Trophoblast cell (in vitro differentiated cells and primary cell): ENCODE results near the gene MTR.

Source experiments
- DNase-seq, 2 donors: peaks; one replicate each; pipeline ENCODE4 v3.0.0-alpha.2; 2016
- H2AFZ ChIP-seq: 2 replicates; pipeline ENCODE4 v1.6.1; 2013; ENCODE audit warnings: low read length, moderate library complexity, mild to moderate bottlenecking; ENCODE audit not compliant: insufficient read depth, poor library complexity
- H2AK5ac ChIP-seq: 2 replicates; pipeline ENCODE4 v1.6.1; 2013; ENCODE audit warnings: mild to moderate bottlenecking, low read length
- H2BK120ac ChIP-seq: 2 replicates; pipeline ENCODE4 v1.6.1; 2013; ENCODE audit warnings: low read length, mild to moderate bottlenecking, moderate library complexity; ENCODE audit not compliant: insufficient read depth, poor library complexity
- H2BK12ac ChIP-seq: 2 replicates; pipeline ENCODE4 v1.6.1; 2013; ENCODE audit warnings: mild to moderate bottlenecking, low read length, moderate library complexity
- H2BK5ac ChIP-seq: 2 replicates; pipeline ENCODE4 v1.6.1; 2013; ENCODE audit warnings: low read length, low read depth, moderate library complexity, mild to moderate bottlenecking; ENCODE audit not compliant: poor library complexity
- H3K14ac ChIP-seq: 2 replicates; pipeline ENCODE4 v1.6.1; 2013; ENCODE audit warnings: mild to moderate bottlenecking, low read length
- H3K18ac ChIP-seq: 2 replicates; pipeline ENCODE4 v1.6.1; 2013; ENCODE audit warnings: mild to moderate bottlenecking, low read length
- H3K23ac ChIP-seq: 2 replicates; pipeline ENCODE4 v1.6.1; 2013; ENCODE audit warnings: low read length
- H3K27ac ChIP-seq: 2 replicates; pipeline ENCODE4 v1.5.1; 2013; ENCODE audit warnings: low read depth, mild to moderate bottlenecking, inconsistent platforms, low read length, moderate library complexity
- H3K27me3 ChIP-seq: 2 replicates; pipeline ENCODE4 v1.6.1; 2013; ENCODE audit warnings: inconsistent platforms, mild to moderate bottlenecking, low read length, moderate library complexity; ENCODE audit not compliant: insufficient read depth
- H3K36me3 ChIP-seq, 2 experiments: 1 replicate in 1 of 2; 2 replicates in 1 of 2; pipeline ENCODE4 v1.6.1; 2013; ENCODE audit warnings: low read length in 2 of 2, mild to moderate bottlenecking in 2 of 2, moderate library complexity in 1 of 2; ENCODE audit not compliant: insufficient read depth in 2 of 2, control insufficient read depth in 1 of 2
- H3K4ac ChIP-seq: 2 replicates; pipeline ENCODE4 v1.6.1; 2013; ENCODE audit warnings: low read depth, mild to moderate bottlenecking, low read length, moderate library complexity
- H3K4me1 ChIP-seq, 2 experiments: 1 replicate in 1 of 2; 2 replicates in 1 of 2; pipeline ENCODE4 v1.6.1; 2013; ENCODE audit warnings: low read length in 2 of 2, mild to moderate bottlenecking in 2 of 2, moderate library complexity in 1 of 2; ENCODE audit not compliant: insufficient read depth in 2 of 2, control insufficient read depth in 1 of 2
- H3K4me2 ChIP-seq: 2 replicates; pipeline ENCODE4 v1.6.1; 2013; ENCODE audit warnings: inconsistent platforms, mild to moderate bottlenecking, low read length, moderate library complexity
- H3K4me3 ChIP-seq: 2 replicates; pipeline ENCODE4 v1.5.1; 2013; ENCODE audit warnings: mild to moderate bottlenecking, low read depth, low read length, inconsistent platforms
- H3K79me1 ChIP-seq: one replicate; pipeline ENCODE4 v1.6.1; 2013; ENCODE audit warnings: low read length
- H3K79me2 ChIP-seq: 2 replicates; pipeline ENCODE4 v1.6.1; 2013; ENCODE audit warnings: low read length, mild to moderate bottlenecking; ENCODE audit not compliant: control insufficient read depth, insufficient read depth, poor library complexity
- H3K9ac ChIP-seq: 2 replicates; pipeline ENCODE4 v1.6.1; 2013; ENCODE audit warnings: mild to moderate bottlenecking, low read length
- H3K9me3 ChIP-seq: 2 replicates; pipeline ENCODE4 v1.6.1; 2013; ENCODE audit warnings: low read depth, mild to moderate bottlenecking, control low read depth, inconsistent platforms, low read length; ENCODE audit not compliant: insufficient read depth
- H4K12ac ChIP-seq: 2 replicates; pipeline ENCODE4 v1.6.1; 2013; ENCODE audit warnings: low read depth, mild to moderate bottlenecking, low read length, moderate library complexity
- H4K8ac ChIP-seq: 2 replicates; pipeline ENCODE4 v1.6.1; 2013; ENCODE audit warnings: low read depth, mild to moderate bottlenecking, low read length, moderate library complexity
- H4K91ac ChIP-seq: one replicate; pipeline ENCODE4 v1.6.1; 2013; ENCODE audit warnings: low read depth, mild to moderate bottlenecking, low read length, moderate library complexity
- whole genome bisulfite sequencing: extraction: QIAGEN DNeasy Blood & Tissue Kit; methylation state at CpG from one replicate; pipeline ENCODE4 v1.1.7; 2013; ENCODE audit warnings: missing lambda C conversion rate; ENCODE audit not compliant: insufficient read length, insufficient coverage; ENCODE audit errors: extremely low coverage; 5-methylcytosine and 5-hydroxymethylcytosine counted together

The MTR gene

DNA sequence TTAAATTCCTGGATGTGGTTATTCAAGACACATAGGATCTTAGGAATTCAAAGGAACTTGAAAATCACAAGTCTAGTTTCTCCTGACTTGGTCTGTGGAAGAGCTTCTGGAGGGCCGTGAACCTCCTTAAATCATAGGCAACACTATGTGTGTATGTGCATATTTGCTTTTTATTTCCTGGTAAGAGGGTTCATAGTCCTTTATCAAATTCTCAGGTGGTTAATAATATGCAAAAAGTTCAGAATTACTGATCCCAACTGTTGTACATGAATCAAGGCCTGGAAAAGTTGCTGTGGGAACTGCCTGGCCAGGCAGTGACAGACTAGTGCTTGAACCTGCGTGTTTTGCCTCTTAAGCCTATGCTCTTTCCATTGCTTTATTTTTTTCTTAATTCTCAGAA lies 12.9 kb downstream of the MTR start:
- Histone ChIP-seq H4K8ac (no peak overlapping the region), H3K79me1 (no peaks in the 10 kb centered on the region), H2BK5ac (no peak overlapping the region), H3K4ac (no peak overlapping the region), H3K27ac (no peak overlapping the region), H3K4me2 (no peak overlapping the region), H3K9ac (no peak overlapping the region), H3K9me3 (no peaks in the 10 kb centered on the region), H2AK5ac (no peak overlapping the region), H3K27me3 (no peaks in the 10 kb centered on the region), H3K79me2 (no peaks in the 10 kb centered on the region), H3K4me1 (no peaks in the 10 kb centered on the region), H3K4me3 (no peak overlapping the region), H3K23ac (no peak overlapping the region), H3K14ac (no peak overlapping the region), H3K18ac (no peak overlapping the region), H4K91ac (no peak overlapping the region), H2BK12ac (no peak overlapping the region), H4K12ac (no peak overlapping the region), H2BK120ac (no peak overlapping the region), H3K36me3 (peaks cover 2 to 14% of the 10 kb centered on the region in 2 experiments), H2AFZ (no peak overlapping the region)
- no CpG with 5 or more reads among the region's 2 CpGs for WGBS
- DNase-seq, result no peak

- H3K36me3 ChIP-seq, result peaks cover 2 to 14% of the 10 kb centered on the region in 2 experiments
- no peak overlapping the region for H3K9ac ChIP-seq
- no peak overlapping the region for H2AFZ ChIP-seq
- H2BK12ac ChIP-seq, result no peak overlapping the region
- DNase-seq, result no peak
- no peak overlapping the region for H3K4me3 ChIP-seq
- no peak overlapping the region for H2AK5ac ChIP-seq
- H4K8ac ChIP-seq, result no peak overlapping the region
- no peak overlapping the region for H3K14ac ChIP-seq
- no peaks in the 10 kb centered on the region for H3K4me1 ChIP-seq
- no peak overlapping the region for H4K91ac ChIP-seq
- no peak overlapping the region for H2BK5ac ChIP-seq
- no peaks in the 10 kb centered on the region for H3K79me1 ChIP-seq
- WGBS, result no CpG with 5 or more reads among the region's 8 CpGs
- H3K4me2 ChIP-seq, result no peak overlapping the region
- H2BK120ac ChIP-seq, result no peak overlapping the region
- no peaks in the 10 kb centered on the region for H3K9me3 ChIP-seq
- no peaks in the 10 kb centered on the region for H3K27me3 ChIP-seq
- H4K12ac ChIP-seq, result no peak overlapping the region
- H3K23ac ChIP-seq, result no peak overlapping the region
- H3K27ac ChIP-seq, result no peak overlapping the region
- no peaks in the 10 kb centered on the region for H3K79me2 ChIP-seq
- no peak overlapping the region for H3K4ac ChIP-seq
- H3K18ac ChIP-seq, result no peak overlapping the region
Measured at GRCh38 chr1:236808564-236809130, 13.6 kb downstream of the MTR start.

GRCh38 chr1:236809148-236809547 lies 14.1 kb downstream of the MTR start:
- H4K8ac ChIP-seq, result no peak overlapping the region
- no CpG with 5 or more reads among the region's 1 CpG for WGBS
- H2BK5ac ChIP-seq, result no peak overlapping the region
- H3K4me2 ChIP-seq, result no peak overlapping the region
- DNase-seq, result no peak
- no peak overlapping the region for H3K23ac ChIP-seq
- H3K18ac ChIP-seq, result no peak overlapping the region
- no peaks in the 10 kb centered on the region for H3K9me3 ChIP-seq
- no peak overlapping the region for H3K14ac ChIP-seq
- no peak overlapping the region for H2AK5ac ChIP-seq
- H3K4me1 ChIP-seq, result no peaks in the 10 kb centered on the region
- H3K79me2 ChIP-seq, result no peaks in the 10 kb centered on the region
- no peak overlapping the region for H2AFZ ChIP-seq
- H4K91ac ChIP-seq, result no peak overlapping the region
- no peak overlapping the region for H2BK120ac ChIP-seq
- H3K4ac ChIP-seq, result no peak overlapping the region
- H4K12ac ChIP-seq, result no peak overlapping the region
- no peak overlapping the region for H3K27ac ChIP-seq
- peaks cover 2 to 14% of the 10 kb centered on the region in 2 experiments for H3K36me3 ChIP-seq
- H3K4me3 ChIP-seq, result no peak overlapping the region
- H3K27me3 ChIP-seq, result no peaks in the 10 kb centered on the region
- H2BK12ac ChIP-seq, result no peak overlapping the region
- H3K9ac ChIP-seq, result no peak overlapping the region
- no peaks in the 10 kb centered on the region for H3K79me1 ChIP-seq

GRCh38 chr1:236810018-236810417 lies 14.9 kb downstream of the MTR start:
- Histone ChIP-seq H3K4me1 (no peaks in the 10 kb centered on the region), H3K79me2 (no peaks in the 10 kb centered on the region), H4K91ac (no peak overlapping the region), H2BK12ac (no peak overlapping the region), H3K23ac (no peak overlapping the region), H3K4ac (no peak overlapping the region), H3K9me3 (no peaks in the 10 kb centered on the region), H4K8ac (no peak overlapping the region), H3K79me1 (no peaks in the 10 kb centered on the region), H3K27me3 (no peaks in the 10 kb centered on the region), H2BK5ac (no peak overlapping the region), H2AK5ac (no peak overlapping the region), H2BK120ac (no peak overlapping the region), H3K36me3 (peaks cover 2 to 15% of the 10 kb centered on the region in 2 experiments), H3K4me2 (no peak overlapping the region), H3K9ac (no peak overlapping the region), H3K4me3 (no peak overlapping the region), H4K12ac (no peak overlapping the region), H3K14ac (no peak overlapping the region), H3K27ac (no peak overlapping the region), H3K18ac (no peak overlapping the region), H2AFZ (no peak overlapping the region)
- WGBS, result 100% methylated on average over 1 of the region's 3 CpGs
- DNase-seq, result no peak
